ENCODE results near the gene MRPS18A.

MRPS18A gene

DNA sequence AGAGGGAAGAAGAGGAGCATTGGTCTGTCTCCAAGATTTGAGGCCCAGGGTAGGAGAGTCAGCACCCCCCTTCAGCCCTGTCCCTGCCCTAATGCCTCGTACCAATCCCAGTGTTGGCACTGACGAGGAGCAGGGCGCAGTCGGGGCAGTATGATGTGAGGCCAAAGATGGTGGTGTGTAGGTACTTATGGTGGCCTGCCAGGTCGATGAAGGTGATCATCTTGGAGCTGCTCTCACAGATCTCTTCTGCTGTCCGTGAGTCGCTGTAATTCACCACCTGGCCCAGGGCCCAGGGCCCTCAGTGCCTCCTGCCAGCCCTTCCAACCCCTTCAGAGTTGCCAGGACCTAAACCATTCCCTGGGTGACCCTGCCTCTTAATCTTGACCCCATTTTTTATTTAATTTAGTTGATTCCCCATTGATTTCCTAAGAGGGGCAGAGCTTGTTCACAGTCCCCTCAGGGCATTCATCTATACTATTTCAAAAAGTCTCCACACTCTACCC is 62.8 kb downstream of the MRPS18A start:
- in situ Hi-C loops (cut with HindIII; ENCODE audit: low sequenced_read_pairs), result no loop called here
- TF ChIP-seq, protein P1, sequence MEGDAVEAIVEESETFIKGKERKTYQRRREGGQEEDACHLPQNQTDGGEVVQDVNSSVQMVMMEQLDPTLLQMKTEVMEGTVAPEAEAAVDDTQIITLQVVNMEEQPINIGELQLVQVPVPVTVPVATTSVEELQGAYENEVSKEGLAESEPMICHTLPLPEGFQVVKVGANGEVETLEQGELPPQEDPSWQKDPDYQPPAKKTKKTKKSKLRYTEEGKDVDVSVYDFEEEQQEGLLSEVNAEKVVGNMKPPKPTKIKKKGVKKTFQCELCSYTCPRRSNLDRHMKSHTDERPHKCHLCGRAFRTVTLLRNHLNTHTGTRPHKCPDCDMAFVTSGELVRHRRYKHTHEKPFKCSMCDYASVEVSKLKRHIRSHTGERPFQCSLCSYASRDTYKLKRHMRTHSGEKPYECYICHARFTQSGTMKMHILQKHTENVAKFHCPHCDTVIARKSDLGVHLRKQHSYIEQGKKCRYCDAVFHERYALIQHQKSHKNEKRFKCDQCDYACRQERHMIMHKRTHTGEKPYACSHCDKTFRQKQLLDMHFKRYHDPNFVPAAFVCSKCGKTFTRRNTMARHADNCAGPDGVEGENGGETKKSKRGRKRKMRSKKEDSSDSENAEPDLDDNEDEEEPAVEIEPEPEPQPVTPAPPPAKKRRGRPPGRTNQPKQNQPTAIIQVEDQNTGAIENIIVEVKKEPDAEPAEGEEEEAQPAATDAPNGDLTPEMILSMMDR (IDR thresholded peaks at IDR 0.05; ENCODE audit: low read depth, low read length, missing control alignments), result no peak
- no peak for DNase-seq (ENCODE audit: low read depth)

DNA sequence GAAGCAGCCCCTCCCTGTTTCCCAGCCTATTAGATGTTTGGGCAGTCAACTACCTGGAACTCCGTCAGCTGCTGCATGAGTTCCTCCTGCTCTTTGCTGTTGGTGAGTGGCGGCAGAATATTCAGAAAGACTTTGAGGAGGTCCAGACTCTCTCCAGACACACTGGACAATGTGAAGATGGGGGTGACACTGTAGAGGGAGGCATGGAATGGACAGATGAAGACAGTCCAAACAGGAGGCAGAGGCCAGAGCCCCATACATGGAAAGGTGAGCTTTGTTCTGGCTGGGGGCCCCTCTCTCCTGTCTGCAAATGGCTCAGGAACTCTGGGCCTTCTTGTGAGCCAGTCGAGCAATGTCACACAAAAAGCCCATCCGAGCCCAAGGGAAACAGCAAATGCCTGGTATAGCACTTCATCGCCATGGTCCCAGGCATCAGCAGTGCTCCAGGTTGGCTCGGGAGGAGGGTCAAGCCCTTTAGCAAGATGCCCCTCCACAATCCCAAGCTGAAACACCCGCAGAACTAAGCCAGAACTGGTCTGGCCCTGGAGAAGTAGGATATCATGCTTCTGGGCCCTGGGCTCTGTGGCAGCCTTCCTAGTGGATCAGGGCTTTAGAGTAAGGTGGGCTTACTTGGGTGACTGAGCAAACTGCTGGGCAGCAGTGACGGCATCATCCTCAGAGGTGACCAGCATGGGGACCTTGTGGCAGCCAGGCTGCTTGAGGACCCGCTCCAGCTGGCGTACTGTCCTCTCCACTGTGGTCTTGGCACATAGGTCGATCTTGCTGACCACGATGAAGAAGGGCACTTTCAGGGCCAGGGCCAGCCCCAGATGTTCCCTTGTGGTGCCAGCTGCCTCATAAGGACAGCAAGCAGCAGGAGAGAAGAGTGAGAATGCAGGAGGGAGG is 63.5 kb downstream of the MRPS18A start:
- in situ Hi-C loops (cut with HindIII; ENCODE audit: low sequenced_read_pairs), result no loop called here
- no peak overlapping the region for H3K4me3 ChIP-seq (ENCODE audit: low read depth, low read length)
- TF ChIP-seq, protein P1 (IDR thresholded peaks at IDR 0.05; ENCODE audit: low read depth, low read length, missing control alignments), result no peak
- no peak for DNase-seq (ENCODE audit: low read depth)

More for the DNA sequence above, 62.8 kb downstream of the MRPS18A start:
- no peak overlapping the region for H3K4me3 ChIP-seq (ENCODE audit: low read depth, low read length)

DNA sequence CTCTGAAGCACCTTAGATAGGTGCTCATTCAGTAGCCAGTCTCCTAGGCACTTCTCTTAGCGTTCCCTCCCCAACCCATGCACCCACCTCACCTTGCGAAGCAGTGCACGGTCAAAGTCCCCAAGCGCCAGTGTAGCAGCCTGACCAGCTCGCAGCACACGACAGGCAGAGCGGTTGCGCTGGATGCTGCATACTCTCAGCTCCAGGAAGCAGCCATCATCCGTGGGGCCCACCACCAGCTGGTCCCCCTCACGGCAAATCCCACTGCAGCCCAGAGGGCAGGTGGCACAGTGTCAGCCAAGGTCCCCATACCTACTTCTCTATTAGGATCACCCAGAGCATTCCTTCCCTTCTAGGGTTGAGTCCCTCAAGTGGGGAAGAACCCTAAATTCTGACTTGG is 65.0 kb downstream of the MRPS18A start:
- TF ChIP-seq, protein P1 (IDR thresholded peaks at IDR 0.05; ENCODE audit: low read depth, low read length, missing control alignments), result no peak
- in situ Hi-C loops (cut with HindIII; ENCODE audit: low sequenced_read_pairs), result no loop called here
- H3K4me3 ChIP-seq (ENCODE audit: low read depth, low read length), result no peak overlapping the region
- no peak for DNase-seq (ENCODE audit: low read depth)

DNA sequence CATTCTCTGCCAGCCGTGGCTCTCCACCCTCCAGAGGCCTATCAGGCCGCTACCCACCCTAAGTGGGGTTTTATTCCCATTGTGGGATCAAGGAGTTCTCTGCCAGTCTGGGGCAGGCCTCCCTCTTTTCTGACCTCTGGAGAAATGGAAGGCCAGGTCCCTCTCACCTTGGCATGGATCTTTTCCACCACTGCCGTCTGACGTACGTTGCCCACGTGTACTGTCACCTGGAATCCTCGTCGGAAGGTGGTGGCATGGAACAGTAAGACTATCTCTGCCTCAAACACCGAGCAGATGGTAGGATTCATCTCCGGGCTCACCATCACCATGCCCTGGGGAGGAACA is 65.8 kb downstream of the MRPS18A start:
- DNase-seq (ENCODE audit: low read depth), result no peak
- TF ChIP-seq, protein P1 (IDR thresholded peaks at IDR 0.05; ENCODE audit: low read depth, low read length, missing control alignments), result no peak
- no peak overlapping the region for H3K4me3 ChIP-seq (ENCODE audit: low read depth, low read length)
- in situ Hi-C loops (cut with HindIII; ENCODE audit: low sequenced_read_pairs), result no loop called here
